ENCODE data around the gene SGSH.

Gene SGSH

DNA sequence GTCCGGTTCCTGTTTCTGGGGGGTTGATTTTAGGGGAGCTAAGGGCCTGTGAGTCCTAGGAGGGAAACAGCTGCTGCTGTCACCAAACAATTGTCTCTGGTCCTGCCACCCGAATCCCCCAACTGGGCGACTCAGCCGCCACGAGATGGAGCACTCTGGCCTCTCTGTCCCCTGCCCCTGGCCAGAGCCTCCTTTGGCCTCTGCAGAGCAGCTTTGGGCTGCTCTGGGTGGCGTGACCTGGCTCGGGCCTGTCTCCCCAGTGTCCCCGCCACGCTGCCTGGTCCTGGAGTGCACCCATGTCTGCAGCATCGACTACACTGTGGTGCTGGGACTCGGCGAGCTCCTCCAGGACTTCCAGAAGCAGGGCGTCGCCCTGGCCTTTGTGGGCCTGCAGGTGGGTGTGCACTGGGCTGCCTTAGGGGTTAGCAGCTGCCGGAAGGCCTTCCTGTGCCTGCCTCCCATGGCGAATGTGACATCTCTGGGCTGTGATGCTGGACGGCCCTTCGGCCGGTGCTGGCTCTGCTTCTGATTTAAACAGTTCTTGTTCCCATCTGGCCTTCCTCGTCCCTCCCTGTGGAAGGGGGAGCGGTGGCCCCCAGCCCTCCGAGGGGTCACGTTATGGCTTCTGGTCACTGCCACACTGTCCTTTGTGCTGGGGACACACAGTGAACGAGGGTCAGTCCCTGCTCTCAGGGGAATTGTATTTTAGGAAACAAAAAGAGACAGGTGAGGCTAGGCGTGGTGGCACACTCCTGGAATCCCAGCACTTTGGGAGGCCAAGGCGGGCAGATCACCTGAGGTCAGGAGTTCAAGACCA, 29.0 kb upstream of the SGSH start:
- TF ChIP-seq, protein P1, sequence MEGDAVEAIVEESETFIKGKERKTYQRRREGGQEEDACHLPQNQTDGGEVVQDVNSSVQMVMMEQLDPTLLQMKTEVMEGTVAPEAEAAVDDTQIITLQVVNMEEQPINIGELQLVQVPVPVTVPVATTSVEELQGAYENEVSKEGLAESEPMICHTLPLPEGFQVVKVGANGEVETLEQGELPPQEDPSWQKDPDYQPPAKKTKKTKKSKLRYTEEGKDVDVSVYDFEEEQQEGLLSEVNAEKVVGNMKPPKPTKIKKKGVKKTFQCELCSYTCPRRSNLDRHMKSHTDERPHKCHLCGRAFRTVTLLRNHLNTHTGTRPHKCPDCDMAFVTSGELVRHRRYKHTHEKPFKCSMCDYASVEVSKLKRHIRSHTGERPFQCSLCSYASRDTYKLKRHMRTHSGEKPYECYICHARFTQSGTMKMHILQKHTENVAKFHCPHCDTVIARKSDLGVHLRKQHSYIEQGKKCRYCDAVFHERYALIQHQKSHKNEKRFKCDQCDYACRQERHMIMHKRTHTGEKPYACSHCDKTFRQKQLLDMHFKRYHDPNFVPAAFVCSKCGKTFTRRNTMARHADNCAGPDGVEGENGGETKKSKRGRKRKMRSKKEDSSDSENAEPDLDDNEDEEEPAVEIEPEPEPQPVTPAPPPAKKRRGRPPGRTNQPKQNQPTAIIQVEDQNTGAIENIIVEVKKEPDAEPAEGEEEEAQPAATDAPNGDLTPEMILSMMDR (IDR thresholded peaks at IDR 0.05): no peak

DNA sequence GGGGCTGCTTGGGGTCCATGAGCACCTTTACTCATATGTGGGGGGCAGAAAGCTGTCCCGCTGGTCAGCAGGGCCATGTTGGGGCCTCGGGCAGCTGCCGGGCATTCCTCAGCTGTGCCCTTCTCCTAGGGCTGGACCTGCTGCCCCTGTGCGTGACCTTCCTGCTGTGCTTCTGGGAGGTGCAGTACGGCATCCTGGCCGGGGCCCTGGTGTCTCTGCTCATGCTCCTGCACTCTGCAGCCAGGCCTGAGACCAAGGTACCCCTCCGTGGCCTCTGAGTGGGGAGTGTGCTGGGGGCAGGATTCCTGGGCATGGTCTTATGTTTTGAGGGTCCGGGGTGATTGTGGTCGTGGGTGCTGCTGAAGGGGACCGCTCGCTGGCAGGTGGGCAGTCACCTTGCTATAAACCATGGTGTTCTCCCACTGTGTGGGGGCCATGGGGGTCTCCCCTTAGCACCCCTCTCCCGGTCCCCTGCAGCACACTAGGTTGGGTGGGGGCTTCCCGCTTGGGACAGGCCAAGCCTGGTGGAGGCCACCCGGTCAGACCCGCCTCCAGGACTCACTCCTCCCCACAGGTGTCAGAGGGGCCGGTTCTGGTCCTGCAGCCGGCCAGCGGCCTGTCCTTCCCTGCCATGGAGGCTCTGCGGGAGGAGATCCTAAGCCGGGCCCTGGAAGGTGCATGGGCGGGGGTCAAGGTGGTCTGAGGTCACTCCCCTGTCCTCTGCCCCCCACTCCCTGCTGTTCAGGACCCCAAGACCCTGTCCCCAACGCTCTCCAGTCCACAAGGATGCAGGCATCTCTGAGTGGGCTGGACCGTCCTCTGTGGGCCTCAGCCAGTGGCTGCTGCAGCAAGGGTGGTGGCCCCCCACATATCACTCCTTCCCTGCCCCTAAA, 28.1 kb upstream of the SGSH start:
- TF ChIP-seq, protein P1 (IDR thresholded peaks at IDR 0.05): no peak

DNA sequence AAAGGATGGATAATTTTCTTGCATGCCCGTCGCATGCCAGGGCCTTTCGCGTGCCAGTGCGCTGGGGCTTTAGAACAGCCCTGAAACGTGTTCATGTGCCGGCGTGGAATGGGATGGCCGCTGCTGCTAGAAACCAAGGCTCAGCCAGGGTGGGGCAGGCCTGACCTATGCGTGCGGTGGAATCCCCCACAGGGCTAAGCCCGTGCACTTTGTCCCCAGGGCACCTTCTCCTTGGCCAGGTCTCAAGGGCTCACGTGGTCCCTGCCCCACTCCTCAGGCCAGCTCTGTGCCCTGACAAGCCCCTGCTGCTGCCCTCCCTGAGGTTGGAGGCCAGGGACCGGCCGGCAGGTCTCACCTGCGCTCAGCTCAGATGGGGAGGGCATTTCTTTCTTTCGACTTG, 27.4 kb upstream of the SGSH start:
- TF ChIP-seq, protein P1 (IDR thresholded peaks at IDR 0.05): no peak

DNA sequence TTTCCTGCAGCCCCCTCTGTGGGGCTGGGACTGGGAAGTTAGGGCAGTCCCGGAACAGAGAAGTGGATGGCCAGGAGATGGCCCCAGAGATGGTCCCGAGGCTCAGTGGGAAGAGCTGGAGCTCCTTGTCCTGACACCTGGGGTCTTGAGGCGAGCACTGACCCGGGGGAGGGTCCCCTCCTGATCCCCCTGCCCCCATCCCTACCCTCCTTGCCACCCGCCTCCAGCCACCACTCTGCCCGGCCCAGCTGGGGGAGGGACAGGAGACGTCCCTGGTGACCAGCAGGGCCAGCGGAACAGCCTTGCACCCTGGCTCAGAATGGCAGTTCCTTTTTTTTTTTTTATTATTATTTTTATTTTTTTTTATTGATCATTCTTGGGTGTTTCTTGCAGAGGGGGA, 26.6 kb upstream of the SGSH start:
- TF ChIP-seq, protein P1 (IDR thresholded peaks at IDR 0.05): no peak

DNA sequence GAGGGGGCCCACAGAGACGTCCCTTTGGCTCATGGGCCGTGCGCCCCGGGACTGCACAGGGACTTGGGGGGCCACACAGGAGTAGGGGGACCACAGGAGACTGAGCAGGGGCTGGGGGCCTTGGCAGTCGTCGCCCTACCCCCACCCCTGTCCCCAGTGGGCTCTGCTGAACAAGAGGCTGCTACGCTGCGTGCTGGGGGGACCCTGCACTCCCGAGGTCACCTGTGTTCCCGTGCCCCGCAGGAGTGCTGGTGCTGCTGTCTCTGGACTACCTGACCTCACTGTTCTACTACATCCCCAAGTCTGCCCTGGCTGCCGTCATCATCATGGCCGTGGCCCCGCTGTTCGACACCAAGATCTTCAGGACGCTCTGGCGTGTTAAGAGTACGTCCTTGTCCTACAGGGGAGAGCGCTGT, 26.1 kb upstream of the SGSH start:
- TF ChIP-seq, protein P1 (IDR thresholded peaks at IDR 0.05): no peak

DNA sequence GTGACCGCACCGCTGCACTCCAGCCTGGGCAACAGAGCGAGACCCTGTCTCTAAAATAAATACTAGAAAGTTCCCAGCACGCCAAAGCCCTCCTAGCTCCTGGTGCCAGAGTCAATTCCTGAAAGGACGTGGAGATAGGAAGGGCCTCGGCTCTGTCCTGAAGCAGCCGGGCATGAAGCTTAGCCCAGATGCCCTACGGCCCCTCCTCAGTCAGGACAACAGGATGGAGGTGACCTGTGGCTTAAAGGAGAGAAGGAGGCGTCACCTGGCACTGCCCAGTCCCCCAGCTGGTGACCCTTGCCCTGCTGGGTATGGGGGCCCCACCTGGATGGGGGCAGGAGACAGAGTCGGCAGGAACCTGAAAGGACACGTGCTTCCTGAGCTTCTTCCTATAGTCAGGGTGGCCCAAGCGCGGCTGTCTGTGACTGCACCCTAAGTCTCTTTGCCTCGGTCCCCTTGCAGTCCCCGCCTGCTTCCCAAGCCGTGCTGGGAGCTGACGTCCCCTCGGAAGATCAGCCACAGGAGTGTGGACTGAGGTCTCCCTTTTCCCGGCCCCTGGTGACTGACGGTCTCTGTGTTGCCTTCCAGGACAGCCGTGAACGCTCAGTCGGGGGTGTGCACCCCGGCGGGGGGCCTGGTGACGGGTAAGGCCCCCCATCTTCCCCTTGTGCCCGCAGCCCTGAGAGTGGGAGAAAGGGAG, 25.6 kb upstream of the SGSH start:
- TF ChIP-seq, protein P1 (IDR thresholded peaks at IDR 0.05): no peak

DNA sequence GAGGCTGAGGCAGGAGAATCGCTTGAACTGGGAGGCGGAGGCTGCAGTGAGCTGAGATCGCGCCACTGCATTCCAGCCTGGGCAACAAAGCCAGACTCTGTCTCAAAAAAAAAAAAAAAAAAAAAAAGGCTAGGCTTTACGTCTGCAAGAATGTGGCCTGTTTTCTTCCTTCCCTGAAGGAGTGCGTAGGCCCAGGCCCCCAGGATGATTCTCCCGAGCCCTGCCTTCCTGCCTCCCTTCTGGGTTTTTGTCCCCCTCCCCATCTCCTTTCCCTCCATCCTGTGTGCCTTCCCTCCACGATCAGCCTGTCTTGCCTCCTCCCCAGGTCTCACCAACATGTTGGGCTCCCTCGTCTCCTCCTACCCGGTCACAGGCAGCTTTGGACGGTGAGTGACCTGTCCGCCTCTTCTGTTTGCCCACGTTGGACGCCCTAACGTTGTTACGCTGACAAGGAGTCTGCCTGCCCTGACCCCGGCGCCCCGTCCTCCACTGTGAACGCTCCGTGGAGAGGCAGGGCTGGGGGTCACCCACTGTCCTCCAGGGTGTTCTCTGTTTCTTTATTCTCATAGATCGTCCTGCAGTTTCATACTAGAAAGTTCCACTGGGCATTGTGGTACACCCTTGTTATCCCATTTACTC, 24.9 kb upstream of the SGSH start:
- TF ChIP-seq, protein P1 (IDR thresholded peaks at IDR 0.05): no peak

All from LNCAP (cell line).